Activated CD8-positive, alpha-beta memory T cell treated with anti-CD3 and anti-CD28 coated beads for 1 hour (primary cell): ENCODE results near the gene PDE4D.
"Not testable (repeated sequence)": the region's sequence is repeated elsewhere in the genome, so short reads cannot be mapped to it uniquely, and the experiment has no call there.

Experiments
- DNase-seq, 2 donors: peaks; one replicate each; pipeline ENCODE4 v3.0.0-alpha.2; 2020; ENCODE audit warnings: low read depth in 1 of 2; ENCODE audit errors: extremely low read depth in 1 of 2

PDE4D gene

GRCh38 chr5:59587489-59588337, 305.8 kb downstream of the PDE4D start:
- DNase-seq, result no peak

- DNase-seq, result no peak
Measured at GRCh38 chr5:59586841-59587240, 306.7 kb downstream of the PDE4D start.

GRCh38 chr5:59584858-59585846, 308.4 kb downstream of the PDE4D start:
- DNase-seq, result no peak

GRCh38 chr5:59583810-59584562, 309.5 kb downstream of the PDE4D start:
- DNase-seq, result no peak

- no peak for DNase-seq
Measured at GRCh38 chr5:59583151-59583809, 310.2 kb downstream of the PDE4D start.

GRCh38 chr5:59582746-59583145, 310.8 kb downstream of the PDE4D start:
- DNase-seq, result no peak

GRCh38 chr5:59579824-59580167, 313.7 kb downstream of the PDE4D start:
- no peak for DNase-seq

GRCh38 chr5:59579101-59579823, 314.3 kb downstream of the PDE4D start:
- DNase-seq, result no peak

GRCh38 chr5:59577485-59577884, 316.0 kb downstream of the PDE4D start:
- no peak for DNase-seq

- DNase-seq, result no peak
Measured at GRCh38 chr5:59575648-59576445, 317.7 kb downstream of the PDE4D start.

- not testable (repeated sequence) for DNase-seq
Measured at GRCh38 chr5:59573509-59573908, 320.0 kb downstream of the PDE4D start.

GRCh38 chr5:59571067-59571466, 322.5 kb downstream of the PDE4D start:
- no peak for DNase-seq

- no peak for DNase-seq
Measured at GRCh38 chr5:59569608-59570334, 323.8 kb downstream of the PDE4D start.

- no peak for DNase-seq
Measured at GRCh38 chr5:59569158-59569557, 324.4 kb downstream of the PDE4D start.

GRCh38 chr5:59568161-59568560, 325.4 kb downstream of the PDE4D start:
- DNase-seq, result no peak

GRCh38 chr5:59565551-59565950, 328.0 kb downstream of the PDE4D start:
- no peak for DNase-seq

- no peak for DNase-seq
Measured at GRCh38 chr5:59564895-59565294, 328.6 kb downstream of the PDE4D start.

- no peak for DNase-seq
Measured at GRCh38 chr5:59562756-59563389, 330.7 kb downstream of the PDE4D start.
